Right lung (tissue), 5 donors: ENCODE measurements around the gene ADH1C. TPM values are rescaled to one million over a fixed set of nuclear protein-coding genes. Genes with fewer than 3 reads are reported as not detected.

Source experiments
- DNase-seq, 2 donors: peaks; one replicate each; pipeline ENCODE4 v3.0.0-alpha.2; 2013
- polyA plus RNA-seq, 5 donors: library from polyadenylated mRNA; unstranded; fragments of 120-200 nt; gene quantifications; one replicate each; pipeline versions ENCODE4 v1.2.1 to v1.2.3, GENCODE V29; 2013; ENCODE audit warnings: inconsistent platforms in 1 of 5, low replicate concordance in 1 of 5; ENCODE audit not compliant: insufficient read length in 5 of 5, insufficient read depth in 1 of 5

Gene ADH1C
- polyA plus RNA-seq, 5 donors: 21.1 to 28.6 (median 24.8) TPM

DNA sequence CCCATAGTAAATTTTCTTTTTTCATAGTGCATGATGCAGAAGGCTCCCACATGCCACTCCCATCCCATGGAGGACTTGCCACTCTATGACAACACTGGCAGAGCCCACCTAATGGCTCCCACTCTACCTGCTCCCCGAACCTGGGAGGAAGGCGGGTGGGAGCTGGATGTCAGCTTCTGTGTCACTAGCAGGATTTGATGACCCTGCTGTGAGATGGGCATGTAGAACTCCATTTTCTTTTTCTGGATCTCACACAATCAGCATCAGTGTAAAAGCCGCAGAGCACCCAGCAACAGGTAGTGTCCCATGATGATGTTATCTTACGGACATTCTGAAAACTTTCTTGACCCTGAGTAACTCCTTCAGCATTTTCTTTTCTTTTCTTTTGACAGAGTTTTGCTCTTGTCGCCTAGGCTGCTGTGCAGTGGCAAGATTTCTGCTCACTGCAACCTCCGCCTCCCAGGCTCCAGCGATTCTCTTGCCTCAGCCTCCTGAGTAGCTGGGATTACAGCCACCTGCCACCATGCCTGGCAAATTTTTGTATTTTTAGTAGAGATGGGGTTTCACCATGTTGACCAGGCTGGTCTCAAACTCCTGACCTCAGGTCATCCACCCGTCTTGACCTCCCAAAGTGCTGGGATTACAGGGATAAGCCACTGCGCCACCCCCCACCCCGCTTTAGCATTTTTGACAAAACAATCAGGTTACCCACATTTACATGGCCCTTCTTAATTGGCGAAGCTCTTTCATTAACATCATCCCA, 46.7 kb downstream of the ADH1C start:
- no peak for DNase-seq

DNA sequence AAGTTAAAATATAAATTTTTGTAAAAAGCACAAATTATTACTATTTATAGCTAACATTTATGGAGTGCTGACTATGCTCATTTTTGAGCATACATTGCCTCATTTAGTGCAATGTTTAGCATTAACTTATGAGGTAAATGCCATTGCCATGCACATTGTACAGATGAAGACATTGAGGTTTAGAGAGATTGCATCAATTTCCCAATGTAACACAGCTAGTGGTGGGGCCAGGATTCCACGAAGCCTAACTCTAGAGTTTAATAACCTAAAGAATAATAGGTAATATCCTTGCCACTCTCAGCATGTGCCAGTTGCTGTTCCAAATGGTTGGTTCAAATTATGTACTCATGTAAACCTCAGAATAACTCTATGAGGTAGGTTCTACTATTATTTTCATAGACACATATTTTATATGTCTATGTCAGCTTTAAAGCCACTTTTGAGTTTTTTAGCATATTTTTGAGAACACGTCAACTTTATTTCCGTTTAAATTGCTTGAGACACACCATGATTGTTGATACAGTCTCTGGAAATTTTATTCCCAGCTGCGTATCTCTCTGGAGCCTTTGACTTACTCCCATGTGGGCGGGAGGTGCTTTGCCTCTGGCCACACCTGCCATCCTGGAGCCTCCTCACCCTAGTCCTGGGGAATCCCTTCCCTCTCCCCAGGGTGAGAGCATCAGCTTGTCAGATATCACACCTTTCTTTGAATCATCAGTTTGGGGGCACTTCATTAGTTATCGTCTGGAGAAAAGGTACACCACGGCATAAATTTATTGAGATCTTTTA, 51.0 kb downstream of the ADH1C start:
- DNase-seq: peak; percentile 50 to 67

DNA sequence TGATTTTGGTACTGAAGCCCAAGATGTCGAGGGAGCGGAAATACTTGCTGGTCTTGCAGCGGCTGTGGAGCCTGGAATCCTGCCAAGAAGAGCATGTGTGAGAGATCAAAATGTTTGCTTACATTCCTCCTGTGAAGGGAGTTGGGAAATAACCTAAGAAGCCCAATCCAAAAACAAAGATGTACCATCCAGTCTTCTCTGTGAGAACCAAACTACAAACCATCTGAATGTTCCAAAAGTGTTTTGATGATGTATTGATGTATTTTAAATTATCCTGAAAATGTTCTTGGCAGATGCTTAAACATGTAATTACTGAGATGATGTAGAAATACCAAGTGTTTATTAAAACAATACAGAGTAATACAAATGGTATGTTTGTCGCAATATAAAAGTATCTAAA, 51.6 kb downstream of the ADH1C start:
- DNase-seq: peak; percentile 93 to 97

DNA sequence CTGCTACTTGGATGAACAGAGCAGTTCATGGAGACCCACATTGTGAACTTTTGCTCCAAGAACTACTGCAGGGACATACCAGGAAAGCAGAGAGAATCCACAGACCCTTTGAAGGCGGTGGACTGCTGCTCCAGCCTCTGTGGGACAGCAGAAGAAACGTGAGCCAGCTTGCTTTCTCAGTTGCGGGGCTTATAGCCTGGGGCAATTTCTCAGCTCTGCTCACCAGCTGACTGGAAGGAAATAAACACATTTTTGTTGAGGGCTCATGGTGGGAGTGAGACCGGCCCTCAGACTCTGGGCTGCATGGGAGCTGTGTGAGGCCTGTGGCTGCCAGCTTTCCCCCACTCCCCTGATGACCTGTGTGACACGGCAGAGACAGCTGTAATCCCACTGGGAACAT, 59.2 kb downstream of the ADH1C start:
- DNase-seq: no peak

DNA sequence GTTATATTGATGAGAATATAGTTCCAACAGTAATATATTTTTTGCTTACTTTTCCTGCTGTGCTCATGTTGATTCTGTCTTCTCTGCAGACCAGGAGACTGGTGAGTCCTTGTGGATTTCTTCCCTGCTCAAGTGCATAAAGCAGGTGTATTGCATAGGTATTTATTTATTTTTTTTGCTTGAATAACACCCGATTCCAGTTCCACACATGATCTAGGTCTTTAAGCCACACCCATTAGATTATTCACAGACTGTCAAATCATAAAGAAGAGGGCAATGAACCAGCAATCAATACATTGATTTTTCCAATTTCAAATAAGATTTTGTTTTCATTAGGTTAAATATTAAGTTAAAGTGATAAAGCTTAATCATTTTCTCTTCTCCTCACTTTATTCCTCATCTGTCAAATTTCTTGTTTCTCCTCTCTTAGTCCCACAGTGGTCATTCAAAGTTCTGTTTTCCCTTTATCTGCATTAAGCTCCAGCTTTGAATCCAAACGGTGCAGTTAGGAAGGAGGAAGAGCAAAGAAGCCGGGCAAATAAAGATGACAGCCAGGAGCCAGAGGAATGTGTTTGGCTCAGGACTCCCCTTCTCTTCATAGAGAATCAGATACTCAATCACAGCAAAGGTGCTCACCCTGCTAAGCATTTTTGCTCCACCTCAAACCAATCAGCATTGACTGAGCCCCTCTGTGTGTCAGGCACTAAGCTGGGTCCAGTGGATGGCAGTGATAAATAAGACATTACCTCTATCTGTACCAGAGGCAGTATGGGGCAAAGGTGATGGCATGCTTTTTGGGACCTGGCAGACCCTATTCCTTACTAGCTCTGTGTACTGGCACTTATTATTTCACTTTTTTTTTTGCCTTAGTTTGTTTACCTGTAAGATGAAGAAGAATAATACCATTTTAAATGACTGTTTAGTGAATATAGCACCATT, 61.4 kb downstream of the ADH1C start, which contains the start of gene ADH1A:
ADH1A (minus strand) TSS at position 138 of the 939 bp plus-strand sequence; CDS start at position 67, 71 bp downstream.
- DNase-seq: no peak

Other genes starting within 250 kb of the ADH1C start
- gene ADH4, start 208.4 kb downstream of the ADH1C start, polyA plus RNA-seq: 1 to 10 TPM in 3 of 5 donors, under 1 TPM in 2; 0.41 to 2.2 (median 1.3) TPM
- 10 to 100 TPM in 4 of 5 donors, 1 to 10 TPM in 1; 9.0 to 24.9 (median 14.1) TPM for gene ADH6, start 133.5 kb downstream of the ADH1C start, polyA plus RNA-seq
- gene ADH1A, start 61.8 kb downstream of the ADH1C start, polyA plus RNA-seq: 10 to 100 TPM; 10.2 to 19.2 (median 17.0) TPM
- gene ADH1B, start 31.3 kb downstream of the ADH1C start, polyA plus RNA-seq: 1,000 to 10,000 TPM in 2 of 5 donors, 100 to 1,000 TPM in 3; 945 to 1,187 (median 983) TPM
- under 1 TPM in 2 of 5 donors, not detected in 3; 0.10 to 0.22 TPM for gene ADH7, start 82.6 kb upstream of the ADH1C start, polyA plus RNA-seq
- gene C4orf17, start 158.3 kb upstream of the ADH1C start, polyA plus RNA-seq: not detected
- gene TRMT10A, start 211.3 kb upstream of the ADH1C start, polyA plus RNA-seq: 10 to 100 TPM; 12.8 to 20.4 (median 14.5) TPM
- gene MTTP, start 222.1 kb upstream of the ADH1C start, polyA plus RNA-seq: 1 to 10 TPM in 1 of 5 donors, under 1 TPM in 4; 0.37 to 1.8 (median 0.44) TPM